Subcutaneous abdominal adipose tissue (tissue), 5 donors: ENCODE results near the gene KASH5.

Experiments
- H3K27ac ChIP-seq: one replicate; pipeline ENCODE4 v1.7.0; 2013; ENCODE audit warnings: low read depth, mild to moderate bottlenecking, inconsistent platforms, low read length, moderate library complexity
- H3K27me3 ChIP-seq, 5 donors: one replicate each; pipeline ENCODE4 v1.7.0; 2013; ENCODE audit warnings: low read length in 5 of 5, inconsistent platforms in 1 of 5; ENCODE audit not compliant: control insufficient read depth in 5 of 5, insufficient read depth in 4 of 5
- H3K36me3 ChIP-seq, 5 donors: one replicate each; pipeline ENCODE4 v1.7.0; 2013; ENCODE audit warnings: low read length in 5 of 5; ENCODE audit not compliant: control insufficient read depth in 5 of 5, insufficient read depth in 5 of 5
- H3K4me1 ChIP-seq, 5 donors: one replicate each; pipeline ENCODE4 v1.7.0; 2013; ENCODE audit warnings: low read length in 5 of 5, mild to moderate bottlenecking in 3 of 5, moderate library complexity in 1 of 5; ENCODE audit not compliant: control insufficient read depth in 5 of 5, insufficient read depth in 5 of 5
- H3K4me3 ChIP-seq, 5 donors: one replicate each; pipeline ENCODE4 v1.7.0; 2013; ENCODE audit warnings: low read length in 5 of 5, low read depth in 1 of 5
- H3K9ac ChIP-seq, 5 donors: one replicate each; pipeline ENCODE4 v1.7.0; 2013; ENCODE audit warnings: low read length in 5 of 5, mild to moderate bottlenecking in 4 of 5, moderate library complexity in 3 of 5
- H3K9me3 ChIP-seq, 5 donors: one replicate each; pipeline ENCODE4 v1.7.0; 2013; ENCODE audit warnings: low read length in 5 of 5; ENCODE audit not compliant: control insufficient read depth in 5 of 5
- donor health status: healthy.
- donor health status: healthy.
- donor health status: healthy.
- donor health status: healthy.
- donor health status: healthy.

Gene KASH5

GRCh38 chr19:49434907-49435583, 47.0 kb downstream of the KASH5 start:
- Histone ChIP-seq H3K9ac (no peak overlapping the region), H3K9me3 (no peaks in the 10 kb centered on the region), H3K4me1 (peaks cover 0 to 6% (median 0%) of the 10 kb centered on the region in 5 donors), H3K27ac (no peak overlapping the region), H3K36me3 (peaks cover 0 to 4% (median 0%) of the 10 kb centered on the region in 5 donors), H3K27me3 (peaks cover 24 to 82% (median 68%) of the 10 kb centered on the region in 5 donors), H3K4me3 (no peak overlapping the region)

GRCh38 chr19:49435670-49436069, 47.6 kb downstream of the KASH5 start:
- H3K27ac ChIP-seq: no peak overlapping the region
- H3K4me1 ChIP-seq: peaks cover 0 to 11% (median 0%) of the 10 kb centered on the region in 5 donors
- H3K9me3 ChIP-seq: no peaks in the 10 kb centered on the region
- peaks cover 30 to 87% (median 70%) of the 10 kb centered on the region in 5 donors for H3K27me3 ChIP-seq
- H3K36me3 ChIP-seq: peaks cover 0 to 3% (median 0%) of the 10 kb centered on the region in 5 donors
- H3K4me3 ChIP-seq: no peak overlapping the region
- no peak overlapping the region for H3K9ac ChIP-seq

- H3K9me3 ChIP-seq: no peaks in the 10 kb centered on the region
- H3K9ac ChIP-seq: no peak overlapping the region
- H3K4me1 ChIP-seq: peaks cover 0 to 11% (median 4%) of the 10 kb centered on the region in 5 donors
- H3K27me3 ChIP-seq: peaks cover 32 to 87% (median 63%) of the 10 kb centered on the region in 5 donors
- H3K27ac ChIP-seq: no peak overlapping the region
- H3K36me3 ChIP-seq: no peaks in the 10 kb centered on the region
- H3K4me3 ChIP-seq: no peak overlapping the region
These were observed 48.5 kb downstream of the KASH5 start for GRCh38 chr19:49436381-49437017.

- Histone ChIP-seq H3K9ac (no peak overlapping the region), H3K9me3 (no peaks in the 10 kb centered on the region), H3K27me3 (peaks cover 37 to 87% (median 60%) of the 10 kb centered on the region in 5 donors), H3K4me3 (no peak overlapping the region), H3K4me1 (peaks cover 0 to 19% (median 9%) of the 10 kb centered on the region in 5 donors), H3K36me3 (no peaks in the 10 kb centered on the region), H3K27ac (no peak overlapping the region)
These were observed 49.2 kb downstream of the KASH5 start for GRCh38 chr19:49437231-49437630.

DNA sequence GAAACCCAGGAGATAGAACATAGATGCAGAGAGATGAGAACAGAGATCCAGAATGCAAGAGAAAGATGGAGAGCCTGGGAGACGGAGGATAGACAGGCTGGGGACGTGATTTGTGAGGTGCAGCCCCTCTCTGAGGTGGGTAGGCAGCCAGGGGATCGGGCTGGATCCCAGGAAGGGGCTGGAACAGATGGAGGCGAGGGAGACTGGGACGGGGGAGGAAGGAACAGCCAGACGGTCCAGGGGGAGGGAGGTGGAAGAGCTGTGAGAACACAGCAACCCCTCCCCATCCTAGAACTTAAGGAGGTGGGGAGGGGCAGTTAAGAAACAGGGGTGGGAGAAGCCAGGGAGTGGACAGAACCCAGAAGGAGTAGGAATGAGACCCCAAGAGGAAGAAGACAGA, 50.2 kb downstream of the KASH5 start:
- no peaks in the 10 kb centered on the region for H3K9me3 ChIP-seq
- H3K4me1 ChIP-seq: peaks cover 0 to 26% (median 13%) of the 10 kb centered on the region in 5 donors
- peaks cover 35 to 77% (median 53%) of the 10 kb centered on the region in 5 donors for H3K27me3 ChIP-seq
- no peak overlapping the region for H3K4me3 ChIP-seq
- no peak overlapping the region for H3K9ac ChIP-seq
- H3K36me3 ChIP-seq: no peaks in the 10 kb centered on the region
- no peak overlapping the region for H3K27ac ChIP-seq

DNA sequence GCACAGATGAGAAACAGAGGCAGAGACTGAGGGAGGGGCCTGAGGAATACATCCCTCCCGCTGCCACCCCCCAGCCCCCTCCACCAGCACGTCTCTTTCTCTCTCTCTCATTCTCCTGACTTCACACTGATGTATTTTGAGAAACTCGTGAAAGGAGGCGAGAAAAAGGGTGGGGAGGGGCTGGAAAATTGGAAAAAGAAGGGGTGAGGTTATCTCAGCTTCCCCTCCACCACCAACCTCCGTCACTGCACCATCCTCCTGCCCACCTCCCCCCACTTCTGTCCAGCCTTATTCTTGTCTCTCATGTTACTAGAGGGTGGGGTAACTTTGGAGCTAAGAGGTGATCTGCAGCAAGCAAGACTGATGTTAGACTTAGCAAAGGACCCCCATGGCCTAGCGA, 51.8 kb downstream of the KASH5 start:
- Histone ChIP-seq H3K36me3 (no peaks in the 10 kb centered on the region), H3K27ac (no peak overlapping the region), H3K4me1 (peaks cover 3 to 36% (median 17%) of the 10 kb centered on the region in 5 donors), H3K27me3 (peaks cover 32 to 61% (median 44%) of the 10 kb centered on the region in 5 donors), H3K9me3 (no peaks in the 10 kb centered on the region), H3K9ac (no peak overlapping the region), H3K4me3 (peak overlapping the region in 1 of 5 donors; percentile 65)

DNA sequence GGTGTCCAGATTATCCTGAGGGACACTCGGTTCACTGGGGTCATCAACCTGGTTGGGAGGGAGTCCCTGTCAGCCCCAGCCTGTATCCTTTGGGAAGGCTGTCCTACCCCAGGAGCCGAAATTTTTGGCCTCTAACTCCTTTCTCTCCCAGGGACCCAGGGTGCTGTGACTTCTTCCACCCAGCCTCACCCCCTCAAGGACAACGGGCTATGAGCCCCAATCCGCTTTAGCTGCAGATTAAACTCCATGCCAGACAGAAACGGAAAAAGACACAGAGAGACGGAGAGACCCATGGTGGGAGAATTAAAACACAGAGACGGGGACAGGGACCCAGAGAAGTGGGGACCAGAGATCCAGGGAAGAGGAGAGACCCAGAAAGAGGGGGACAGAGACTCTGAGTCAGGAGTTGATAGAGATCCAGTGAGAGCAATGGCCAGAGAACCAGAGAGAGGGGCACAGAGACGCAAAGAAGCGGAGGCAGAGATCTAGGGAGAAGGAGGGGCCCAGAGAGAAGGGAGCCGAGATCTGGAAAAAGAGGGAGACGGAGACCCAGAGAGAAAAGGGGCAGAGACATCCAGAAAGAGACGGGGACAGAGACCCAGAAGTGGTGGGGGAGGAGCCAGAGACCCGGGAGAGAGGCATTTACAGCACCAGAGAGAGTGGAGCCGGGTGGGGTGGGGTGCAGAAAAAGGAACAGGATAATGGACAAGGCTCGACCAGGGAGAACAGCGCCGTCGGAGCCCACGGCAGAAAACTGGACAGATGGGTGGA, 52.6 kb downstream of the KASH5 start:
- H3K36me3 ChIP-seq: no peaks in the 10 kb centered on the region
- H3K9ac ChIP-seq: peak overlapping the region in 1 of 5 donors; percentile 7
- peaks cover 3 to 36% (median 19%) of the 10 kb centered on the region in 5 donors for H3K4me1 ChIP-seq
- H3K27me3 ChIP-seq: peaks cover 32 to 55% (median 41%) of the 10 kb centered on the region in 5 donors
- no peaks in the 10 kb centered on the region for H3K9me3 ChIP-seq
- H3K27ac ChIP-seq: no peak overlapping the region
- H3K4me3 ChIP-seq: peak overlapping the region; percentile 8 to 65 (median 53)

DNA sequence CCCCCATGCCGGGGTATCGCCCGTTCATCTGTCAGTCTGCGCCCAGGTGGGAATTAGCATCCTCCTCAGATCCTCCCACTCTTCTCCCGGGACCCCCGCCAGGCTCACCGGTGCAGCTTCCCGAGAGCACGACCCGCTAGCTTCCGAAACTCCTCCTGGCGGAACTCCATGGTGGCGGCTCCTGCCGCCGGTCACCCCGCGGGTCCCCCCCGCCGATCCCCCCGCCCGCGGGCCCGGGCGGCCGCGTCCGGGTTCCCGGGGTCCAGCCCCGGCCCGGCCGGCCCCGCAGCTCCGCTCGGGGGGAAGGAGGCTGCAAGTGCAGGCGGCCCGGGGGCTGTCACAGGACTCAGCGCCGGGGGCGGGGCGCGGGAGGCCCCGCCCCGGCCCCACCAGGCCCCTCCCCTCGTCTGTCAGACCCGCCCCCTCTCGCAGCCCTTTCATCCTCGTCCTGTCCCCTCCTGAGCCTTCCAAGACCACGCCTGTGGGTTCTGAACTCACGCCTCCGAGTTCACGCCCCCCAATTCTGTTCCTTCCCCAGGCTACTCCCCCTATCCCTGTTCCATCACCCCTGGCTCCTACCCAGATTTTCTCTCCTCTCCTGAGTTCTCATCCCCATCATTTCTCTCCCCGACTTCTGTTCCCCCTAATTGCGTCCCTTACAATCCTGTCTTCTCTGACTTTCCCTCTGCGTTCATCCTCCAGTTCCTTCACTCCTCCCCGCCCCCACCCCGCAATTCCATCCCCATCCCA, 53.3 kb downstream of the KASH5 start, which contains the start of gene SLC17A7:
Gene SLC17A7 (minus strand): TSS at position 318 of the 750 bp plus-strand sequence. CDS start 148 bp downstream, at position 170.
- Histone ChIP-seq H3K9me3 (no peaks in the 10 kb centered on the region), H3K27me3 (peaks cover 30 to 48% (median 35%) of the 10 kb centered on the region in 5 donors), H3K27ac (peak within 1 kb of the TSS; percentile 23), H3K36me3 (no peaks in the 10 kb centered on the region), H3K4me1 (peaks cover 3 to 35% (median 19%) of the 10 kb centered on the region in 5 donors), H3K9ac (peak within 1 kb of the TSS in 1 of 5 donors; percentile 7), H3K4me3 (peak within 1 kb of the TSS; percentile 41 to 82 (median 61))

DNA sequence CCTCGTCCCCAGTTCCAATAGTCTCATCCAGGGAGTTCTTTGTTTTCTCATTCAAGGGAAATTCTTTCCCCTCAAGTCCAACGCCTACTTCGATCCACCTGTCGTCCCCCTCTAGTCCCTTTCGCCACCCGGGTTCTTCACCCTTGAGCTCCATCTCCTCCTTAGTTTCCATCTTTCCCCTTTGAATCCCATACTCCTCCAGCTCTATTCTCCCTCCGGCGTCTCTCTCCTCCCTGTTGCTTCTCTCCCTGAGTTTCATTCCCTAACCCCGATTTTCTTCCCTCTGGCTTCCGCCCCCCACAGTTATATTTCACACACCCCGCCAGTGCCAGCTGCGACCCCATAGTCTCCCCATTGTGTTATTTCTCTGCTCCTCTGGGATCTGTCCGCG, 53.9 kb downstream of the KASH5 start:
- peak overlapping the region in 4 of 5 donors; percentile 47 to 82 (median 59) for H3K4me3 ChIP-seq
- no peak overlapping the region for H3K9ac ChIP-seq
- no peaks in the 10 kb centered on the region for H3K9me3 ChIP-seq
- peaks cover 25 to 42% (median 32%) of the 10 kb centered on the region in 5 donors for H3K27me3 ChIP-seq
- peaks cover 3 to 31% (median 19%) of the 10 kb centered on the region in 5 donors for H3K4me1 ChIP-seq
- peaks cover 0 to 5% (median 3%) of the 10 kb centered on the region in 5 donors for H3K36me3 ChIP-seq
- H3K27ac ChIP-seq: peak overlapping the region; percentile 23
